ENCODE measurements around the gene ZBTB33.

The ZBTB33 gene

GRCh38 chrX:120269373-120270035, 18.9 kb downstream of the ZBTB33 start:
- Histone ChIP-seq H3K9ac (ENCODE audit: low read depth, low read length) (no peak overlapping the region), H3K27me3 (ENCODE audit: insufficient read depth, low read length) (no peaks in the 10 kb centered on the region; the same call in 1 of the 2 replicates), H3K4me3 (ENCODE audit: low read length) (no peak overlapping the region), H3K9me3 (ENCODE audit: insufficient read depth, low read depth, low read length) (no peaks in the 10 kb centered on the region), H3K36me3 (ENCODE audit: insufficient read depth, low read depth, low read length) (no peaks in the 10 kb centered on the region), H3K27ac (ENCODE audit: low read length) (no peak overlapping the region), H3K4me1 (ENCODE audit: insufficient read depth, low read length) (peaks cover 2% of the 10 kb centered on the region; the same call in 1 of the 2 replicates)

GRCh38 chrX:120270567-120270966, 20.0 kb downstream of the ZBTB33 start:
- Histone ChIP-seq H3K9me3 (ENCODE audit: insufficient read depth, low read depth, low read length) (no peaks in the 10 kb centered on the region), H3K27ac (ENCODE audit: low read length) (no peak overlapping the region), H3K4me1 (ENCODE audit: insufficient read depth, low read length) (peaks cover 8% of the 10 kb centered on the region), H3K9ac (ENCODE audit: low read depth, low read length) (no peak overlapping the region), H3K36me3 (ENCODE audit: insufficient read depth, low read depth, low read length) (no peaks in the 10 kb centered on the region), H3K4me3 (ENCODE audit: low read length) (no peak overlapping the region), H3K27me3 (ENCODE audit: insufficient read depth, low read length) (no peaks in the 10 kb centered on the region; the same call in 1 of the 2 replicates)

GRCh38 chrX:120271218-120271617, 20.6 kb downstream of the ZBTB33 start:
- Histone ChIP-seq H3K4me1 (ENCODE audit: insufficient read depth, low read length) (peaks cover 8% of the 10 kb centered on the region), H3K9ac (ENCODE audit: low read depth, low read length) (no peak overlapping the region), H3K27ac (ENCODE audit: low read length) (no peak overlapping the region), H3K36me3 (ENCODE audit: insufficient read depth, low read depth, low read length) (no peaks in the 10 kb centered on the region), H3K9me3 (ENCODE audit: insufficient read depth, low read depth, low read length) (no peaks in the 10 kb centered on the region), H3K27me3 (ENCODE audit: insufficient read depth, low read length) (peaks cover 2% of the 10 kb centered on the region; the same call in 1 of the 2 replicates), H3K4me3 (ENCODE audit: low read length) (no peak overlapping the region)

DNA sequence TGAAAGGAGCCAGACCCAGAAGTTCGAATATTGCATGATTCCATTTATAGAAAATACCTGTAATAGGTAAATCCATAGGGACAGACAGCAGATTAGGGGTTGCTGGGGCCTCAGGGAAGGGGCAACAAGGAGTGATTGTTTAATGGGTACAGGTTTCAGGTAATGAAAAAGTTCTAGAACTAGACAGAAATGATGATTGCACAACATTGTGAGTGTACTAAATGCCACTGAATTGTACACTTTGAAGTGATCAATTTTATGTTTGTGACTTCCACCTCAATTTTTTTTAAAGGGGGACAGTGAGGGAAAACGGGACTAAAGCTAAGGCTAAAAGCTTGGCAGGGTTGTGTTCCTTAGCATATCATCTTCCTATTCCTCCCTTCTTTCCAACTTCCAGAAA, 23.5 kb downstream of the ZBTB33 start:
- Histone ChIP-seq H3K9me3 (ENCODE audit: insufficient read depth, low read depth, low read length) (no peaks in the 10 kb centered on the region), H3K27ac (ENCODE audit: low read length) (no peak overlapping the region), H3K4me1 (ENCODE audit: insufficient read depth, low read length) (peaks cover 8% of the 10 kb centered on the region), H3K36me3 (ENCODE audit: insufficient read depth, low read depth, low read length) (no peaks in the 10 kb centered on the region), H3K4me3 (ENCODE audit: low read length) (peak overlapping the region; percentile 40; the same call in 1 of the 2 replicates), H3K27me3 (ENCODE audit: insufficient read depth, low read length) (peaks cover 11% of the 10 kb centered on the region; the same call in 1 of the 2 replicates), H3K9ac (ENCODE audit: low read depth, low read length) (no peak overlapping the region)

GRCh38 chrX:120274958-120275357, 24.3 kb downstream of the ZBTB33 start:
- peak overlapping the region; percentile 40; the same call in 1 of the 2 replicates for H3K4me3 ChIP-seq (ENCODE audit: low read length)

DNA sequence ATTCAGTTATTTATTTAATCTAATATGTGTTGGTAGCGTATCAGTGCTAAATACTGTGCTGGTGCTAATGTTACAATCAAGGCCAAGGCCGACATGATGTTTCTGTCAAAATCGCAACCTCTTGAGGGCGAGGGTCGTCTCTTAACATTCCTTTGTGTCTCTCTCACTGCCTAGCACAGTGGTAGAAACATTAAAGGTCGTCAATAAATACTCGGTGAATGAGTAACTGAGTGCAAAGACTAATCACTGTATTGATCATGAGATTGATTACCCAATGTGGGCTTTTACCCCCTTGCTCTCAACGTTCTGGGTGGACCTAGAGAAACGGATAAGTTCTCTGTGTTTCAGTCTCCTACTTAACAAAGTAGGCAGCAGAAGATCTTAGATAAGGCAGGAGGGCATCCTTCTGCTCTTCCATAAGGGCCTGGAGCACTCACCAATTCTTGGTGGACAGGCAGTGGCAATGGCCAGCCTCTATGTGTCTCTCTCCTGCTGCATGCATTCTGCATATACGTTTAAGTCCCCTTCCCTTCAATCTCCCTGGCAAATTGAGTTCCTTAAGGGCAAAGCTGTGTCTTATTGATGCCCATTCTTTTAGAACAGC, 30.5 kb downstream of the ZBTB33 start:
- no peaks in the 10 kb centered on the region for H3K9me3 ChIP-seq (ENCODE audit: insufficient read depth, low read depth, low read length)
- H3K36me3 ChIP-seq (ENCODE audit: insufficient read depth, low read depth, low read length), result no peaks in the 10 kb centered on the region
- peaks cover 10% of the 10 kb centered on the region; the same call in 1 of the 2 replicates for H3K27me3 ChIP-seq (ENCODE audit: insufficient read depth, low read length)
- H3K4me1 ChIP-seq (ENCODE audit: insufficient read depth, low read length), result no peaks in the 10 kb centered on the region; the same call in 1 of the 2 replicates
- H3K4me3 ChIP-seq (ENCODE audit: low read length), result no peak overlapping the region
- H3K9ac ChIP-seq (ENCODE audit: low read depth, low read length), result no peak overlapping the region
- no peak overlapping the region for H3K27ac ChIP-seq (ENCODE audit: low read length)

More at GRCh38 chrX:120274958-120275357, 24.3 kb downstream of the ZBTB33 start:
- H3K4me1 ChIP-seq (ENCODE audit: insufficient read depth, low read length), result peaks cover 8% of the 10 kb centered on the region
- no peak overlapping the region for H3K27ac ChIP-seq (ENCODE audit: low read length)
- peaks cover 11% of the 10 kb centered on the region; the same call in 1 of the 2 replicates for H3K27me3 ChIP-seq (ENCODE audit: insufficient read depth, low read length)
- no peaks in the 10 kb centered on the region for H3K36me3 ChIP-seq (ENCODE audit: insufficient read depth, low read depth, low read length)
- H3K9me3 ChIP-seq (ENCODE audit: insufficient read depth, low read depth, low read length), result no peaks in the 10 kb centered on the region
- H3K9ac ChIP-seq (ENCODE audit: low read depth, low read length), result no peak overlapping the region

GRCh38 chrX:120281761-120282160, 31.1 kb downstream of the ZBTB33 start:
- H3K27ac ChIP-seq (ENCODE audit: low read length), result no peak overlapping the region
- H3K36me3 ChIP-seq (ENCODE audit: insufficient read depth, low read depth, low read length), result no peaks in the 10 kb centered on the region

GRCh38 chrX:120282697-120283096, 32.1 kb downstream of the ZBTB33 start:
- H3K27ac ChIP-seq (ENCODE audit: low read length), result no peak overlapping the region
- no peaks in the 10 kb centered on the region for H3K9me3 ChIP-seq (ENCODE audit: insufficient read depth, low read depth, low read length)
- H3K4me3 ChIP-seq (ENCODE audit: low read length), result no peak overlapping the region
- H3K4me1 ChIP-seq (ENCODE audit: insufficient read depth, low read length), result no peaks in the 10 kb centered on the region; the same call in none of the 2 replicates
- H3K9ac ChIP-seq (ENCODE audit: low read depth, low read length), result no peak overlapping the region
- no peaks in the 10 kb centered on the region for H3K36me3 ChIP-seq (ENCODE audit: insufficient read depth, low read depth, low read length)
- H3K27me3 ChIP-seq (ENCODE audit: insufficient read depth, low read length), result no peaks in the 10 kb centered on the region; the same call in 1 of the 2 replicates

More at GRCh38 chrX:120281761-120282160, 31.1 kb downstream of the ZBTB33 start:
- Histone ChIP-seq H3K9ac (ENCODE audit: low read depth, low read length) (no peak overlapping the region), H3K27me3 (ENCODE audit: insufficient read depth, low read length) (peaks cover 4% of the 10 kb centered on the region; the same call in 1 of the 2 replicates), H3K4me3 (ENCODE audit: low read length) (no peak overlapping the region), H3K4me1 (ENCODE audit: insufficient read depth, low read length) (no peaks in the 10 kb centered on the region; the same call in 1 of the 2 replicates), H3K9me3 (ENCODE audit: insufficient read depth, low read depth, low read length) (no peaks in the 10 kb centered on the region)

DNA sequence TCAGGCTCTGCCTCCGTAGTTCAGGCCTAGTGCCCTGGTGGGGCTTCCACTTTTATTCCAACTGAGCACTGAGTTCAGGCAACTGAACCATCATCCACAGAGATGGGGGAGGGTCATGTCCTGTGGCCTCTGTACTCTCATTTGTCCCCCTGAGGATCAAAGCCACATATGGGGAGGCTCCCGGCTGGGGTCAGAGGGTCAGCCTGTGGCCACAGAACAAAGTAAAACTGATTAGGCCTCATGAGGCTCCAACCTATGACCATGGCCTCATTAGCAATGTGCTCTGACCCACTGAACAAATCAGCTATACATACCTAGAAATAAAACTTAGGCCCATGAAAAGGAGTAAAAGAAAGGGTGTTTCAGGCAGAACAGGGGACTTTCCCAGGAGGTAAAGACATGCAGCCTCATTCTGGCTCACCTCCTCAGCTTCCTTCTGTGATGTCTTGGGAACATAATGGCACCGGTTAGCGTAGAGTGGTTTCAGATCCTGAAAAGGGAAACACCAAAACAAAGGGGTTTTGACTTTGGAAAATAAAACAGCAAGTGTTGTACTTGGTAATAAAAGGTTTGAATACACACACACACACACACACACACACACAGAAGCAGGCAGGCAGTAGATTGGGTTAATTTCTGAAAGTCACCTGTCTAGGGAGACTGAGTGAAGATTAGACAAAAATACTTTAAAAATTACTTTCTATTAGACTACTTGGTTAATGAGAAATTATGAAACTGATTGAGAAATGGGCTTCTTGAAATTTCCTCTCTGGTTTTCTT, 36.3 kb downstream of the ZBTB33 start:
- no peaks in the 10 kb centered on the region; the same call in none of the 2 replicates for H3K4me1 ChIP-seq (ENCODE audit: insufficient read depth, low read length)
- H3K27me3 ChIP-seq (ENCODE audit: insufficient read depth, low read length), result no peaks in the 10 kb centered on the region
- no peak overlapping the region for H3K9ac ChIP-seq (ENCODE audit: low read depth, low read length)
- no peaks in the 10 kb centered on the region for H3K9me3 ChIP-seq (ENCODE audit: insufficient read depth, low read depth, low read length)
- no peaks in the 10 kb centered on the region for H3K36me3 ChIP-seq (ENCODE audit: insufficient read depth, low read depth, low read length)
- no peak overlapping the region for H3K27ac ChIP-seq (ENCODE audit: low read length)
- no peak overlapping the region for H3K4me3 ChIP-seq (ENCODE audit: low read length)

DNA sequence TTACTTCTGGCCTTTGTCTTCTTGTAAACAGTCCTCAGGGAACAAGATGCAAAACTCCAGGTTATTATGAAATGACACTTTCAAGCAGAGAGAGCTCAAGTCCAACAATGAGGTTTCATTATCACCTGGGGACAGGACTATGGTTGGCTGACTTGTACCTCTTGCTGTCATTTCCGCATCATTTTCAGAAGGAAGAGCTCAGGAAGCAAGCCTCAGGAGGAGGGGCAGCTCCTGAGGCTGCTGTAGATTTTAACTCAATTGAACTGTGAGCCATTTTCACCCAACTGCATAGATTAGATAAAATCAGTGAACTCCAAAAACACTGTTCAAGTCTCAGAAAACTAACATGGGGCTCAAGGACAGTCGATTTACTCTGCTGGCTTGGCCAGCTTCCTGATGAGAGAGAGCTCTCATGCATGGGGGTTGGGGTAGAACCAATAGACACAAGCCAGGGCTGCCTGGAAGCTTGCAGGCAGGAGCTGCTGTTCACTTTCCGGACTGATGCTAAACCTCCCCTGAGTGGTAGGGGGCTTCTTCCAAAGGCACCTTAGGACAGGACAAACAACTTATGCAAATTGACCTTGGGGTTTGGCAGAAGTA, 37.0 kb downstream of the ZBTB33 start:
- Histone ChIP-seq H3K4me3 (ENCODE audit: low read length) (no peak overlapping the region), H3K4me1 (ENCODE audit: insufficient read depth, low read length) (no peaks in the 10 kb centered on the region; the same call in 1 of the 2 replicates), H3K27ac (ENCODE audit: low read length) (no peak overlapping the region), H3K36me3 (ENCODE audit: insufficient read depth, low read depth, low read length) (no peaks in the 10 kb centered on the region), H3K27me3 (ENCODE audit: insufficient read depth, low read length) (no peaks in the 10 kb centered on the region), H3K9me3 (ENCODE audit: insufficient read depth, low read depth, low read length) (no peaks in the 10 kb centered on the region), H3K9ac (ENCODE audit: low read depth, low read length) (no peak overlapping the region)

GRCh38 chrX:120290107-120290506, 39.5 kb downstream of the ZBTB33 start:
- Histone ChIP-seq H3K27me3 (ENCODE audit: insufficient read depth, low read length) (no peaks in the 10 kb centered on the region), H3K27ac (ENCODE audit: low read length) (no peak overlapping the region), H3K36me3 (ENCODE audit: insufficient read depth, low read depth, low read length) (no peaks in the 10 kb centered on the region), H3K9me3 (ENCODE audit: insufficient read depth, low read depth, low read length) (no peaks in the 10 kb centered on the region), H3K9ac (ENCODE audit: low read depth, low read length) (no peak overlapping the region), H3K4me1 (ENCODE audit: insufficient read depth, low read length) (no peaks in the 10 kb centered on the region; the same call in 1 of the 2 replicates), H3K4me3 (ENCODE audit: low read length) (no peak overlapping the region)

Measured in iPS-20b (cell line).